ENCODE data around the gene CYP4F22.
"Not testable (repeated sequence)": the region's sequence is repeated elsewhere in the genome, so short reads cannot be mapped to it uniquely, and the experiment has no call there.

CYP4F22 gene

DNA sequence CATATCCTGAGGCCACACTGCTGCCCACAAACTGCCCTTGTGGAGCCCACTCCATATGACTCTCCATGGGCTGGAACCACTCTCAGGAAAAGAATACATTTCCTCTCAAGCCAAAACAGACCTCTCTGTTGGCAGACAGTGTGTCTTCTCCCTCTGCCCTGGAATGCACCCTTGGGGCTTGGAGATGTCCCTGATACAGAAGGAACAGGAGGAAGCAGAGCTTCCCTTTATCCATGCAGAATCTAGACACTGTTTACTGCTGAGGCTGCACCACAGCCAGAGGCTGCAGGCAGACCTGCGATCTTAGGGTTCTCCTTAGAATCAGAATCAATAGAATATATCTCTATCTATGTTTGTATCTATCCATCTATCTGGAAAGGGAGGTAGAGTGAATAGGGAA, 79.9 kb downstream of the CYP4F22 start:
- H3K27me3 Mint-ChIP-seq (ENCODE audit: low read depth) = no peaks in the 10 kb centered on the region
- H3K27ac Mint-ChIP-seq = no peak overlapping the region

DNA sequence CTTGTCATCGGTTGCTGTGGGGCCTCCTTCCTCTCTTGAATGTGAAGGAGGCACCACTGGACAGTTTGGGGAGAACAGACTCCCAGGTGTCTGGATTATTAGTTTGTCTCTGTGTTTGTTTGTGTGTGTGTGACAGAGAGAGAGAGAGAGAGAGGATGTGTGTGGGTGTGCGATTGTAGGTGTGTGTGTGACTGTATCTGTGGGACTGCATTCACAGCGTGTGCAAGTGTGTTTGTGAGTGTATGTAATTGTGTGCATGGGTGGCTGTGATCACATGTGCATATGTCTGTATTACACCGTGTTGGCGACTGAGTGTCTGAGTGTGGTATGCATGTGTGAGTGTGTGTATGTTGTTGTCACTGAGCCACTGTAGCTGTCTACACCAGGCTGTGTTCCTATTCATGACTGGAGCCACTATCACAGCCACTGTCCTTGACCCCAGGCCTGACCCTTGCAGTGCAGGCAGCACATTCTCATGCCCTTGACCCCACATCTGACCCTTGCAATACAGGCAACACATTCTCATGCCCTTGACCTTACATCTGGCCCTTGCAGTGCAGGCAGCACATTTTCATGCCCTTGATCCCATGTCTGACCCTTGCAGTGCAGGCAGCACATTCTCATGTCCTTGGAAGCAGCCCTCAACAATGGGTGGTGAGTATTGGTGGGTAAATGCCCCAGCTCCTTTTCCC, 81.6 kb downstream of the CYP4F22 start:
- H3K36me3 Mint-ChIP-seq (ENCODE audit: low read depth) = no peaks in the 10 kb centered on the region
- no peaks in the 10 kb centered on the region for H3K4me1 Mint-ChIP-seq (ENCODE audit: low read depth)
- H3K27me3 Mint-ChIP-seq (ENCODE audit: low read depth) = no peaks in the 10 kb centered on the region
- no peaks in the 10 kb centered on the region for H3K9me3 Mint-ChIP-seq
- no peak overlapping the region for H3K4me3 Mint-ChIP-seq
- H3K27ac Mint-ChIP-seq = no peak overlapping the region
- no peak for DNase-seq (ENCODE audit: low spot score)

More for the DNA sequence above, 79.9 kb downstream of the CYP4F22 start:
- Mint-ChIP-seq H3K36me3 (ENCODE audit: low read depth) (no peaks in the 10 kb centered on the region), H3K9me3 (no peaks in the 10 kb centered on the region), H3K4me1 (ENCODE audit: low read depth) (no peaks in the 10 kb centered on the region), H3K4me3 (no peak overlapping the region)
- no peak for DNase-seq (ENCODE audit: low spot score)

DNA sequence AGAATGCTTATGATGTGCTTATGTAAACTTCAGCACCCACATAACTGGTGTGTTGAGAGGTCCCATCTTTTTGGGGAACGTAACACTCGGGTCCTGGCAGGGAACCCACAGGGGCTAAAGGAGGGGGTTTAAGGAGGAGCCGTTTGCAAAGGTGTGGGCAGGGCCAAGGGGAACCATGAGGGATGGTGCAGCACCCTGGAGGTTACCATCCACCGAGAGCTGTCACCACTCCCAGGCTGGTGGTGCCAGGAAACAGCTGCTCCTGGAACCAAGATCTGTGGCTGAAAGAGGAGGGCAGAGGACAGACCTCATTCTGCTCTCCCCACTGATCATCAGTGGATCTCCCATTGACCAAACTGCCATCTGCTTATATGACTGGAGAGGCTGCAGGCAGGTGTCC, 83.5 kb downstream of the CYP4F22 start:
- Mint-ChIP-seq H3K27me3 (ENCODE audit: low read depth) (no peaks in the 10 kb centered on the region), H3K4me1 (ENCODE audit: low read depth) (no peaks in the 10 kb centered on the region), H3K27ac (no peak overlapping the region), H3K4me3 (no peak overlapping the region), H3K9me3 (no peaks in the 10 kb centered on the region), H3K36me3 (ENCODE audit: low read depth) (no peaks in the 10 kb centered on the region)
- DNase-seq (ENCODE audit: low spot score) = no peak

DNA sequence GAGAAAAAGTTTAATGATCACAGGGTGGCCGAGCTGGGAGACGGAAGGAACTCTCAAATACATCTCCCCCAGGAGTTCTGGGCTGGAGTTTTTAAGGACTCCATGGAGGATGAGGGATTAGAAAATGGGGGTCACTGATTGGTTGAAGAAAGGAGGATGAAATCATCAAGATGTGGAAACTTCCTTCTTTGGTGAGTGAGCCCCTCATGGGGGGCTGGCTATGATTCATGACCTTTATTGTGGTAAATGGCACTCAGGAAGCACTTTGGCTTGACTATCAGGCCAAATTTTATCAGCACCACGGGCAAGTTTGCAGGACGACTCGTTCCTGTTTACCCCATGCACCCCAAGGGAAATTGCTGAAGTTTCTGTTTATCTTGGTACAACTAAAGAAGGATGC, 84.2 kb downstream of the CYP4F22 start:
- H3K4me3 Mint-ChIP-seq; DNase-seq (ENCODE audit: low spot score); H3K4me1 Mint-ChIP-seq (ENCODE audit: low read depth); H3K9me3 Mint-ChIP-seq; H3K36me3 Mint-ChIP-seq (ENCODE audit: low read depth); H3K27me3 Mint-ChIP-seq (ENCODE audit: low read depth); H3K27ac Mint-ChIP-seq: not testable (repeated sequence)

DNA sequence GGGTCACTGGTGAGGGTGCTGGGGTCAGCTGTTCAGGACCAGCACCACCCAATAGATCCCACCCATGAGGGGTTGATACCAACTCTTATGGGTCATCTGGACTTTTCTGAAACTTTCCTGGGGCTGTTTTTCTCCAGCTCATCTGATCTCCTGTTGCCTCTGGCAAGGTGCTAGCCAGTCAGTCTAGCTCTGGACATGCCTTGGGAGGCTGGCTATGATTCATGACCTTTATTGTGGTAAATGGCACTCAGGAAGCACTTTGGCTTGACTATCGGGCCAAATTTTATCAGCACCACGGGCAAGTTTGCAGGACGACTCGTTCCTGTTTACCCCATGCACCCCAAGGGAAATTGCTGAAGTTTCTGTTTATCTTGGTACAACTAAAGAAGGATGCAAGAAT, 85.4 kb downstream of the CYP4F22 start:
- H3K27ac Mint-ChIP-seq; H3K36me3 Mint-ChIP-seq (ENCODE audit: low read depth); H3K27me3 Mint-ChIP-seq (ENCODE audit: low read depth); DNase-seq (ENCODE audit: low spot score); H3K9me3 Mint-ChIP-seq; H3K4me3 Mint-ChIP-seq; H3K4me1 Mint-ChIP-seq (ENCODE audit: low read depth): not testable (repeated sequence)

DNA sequence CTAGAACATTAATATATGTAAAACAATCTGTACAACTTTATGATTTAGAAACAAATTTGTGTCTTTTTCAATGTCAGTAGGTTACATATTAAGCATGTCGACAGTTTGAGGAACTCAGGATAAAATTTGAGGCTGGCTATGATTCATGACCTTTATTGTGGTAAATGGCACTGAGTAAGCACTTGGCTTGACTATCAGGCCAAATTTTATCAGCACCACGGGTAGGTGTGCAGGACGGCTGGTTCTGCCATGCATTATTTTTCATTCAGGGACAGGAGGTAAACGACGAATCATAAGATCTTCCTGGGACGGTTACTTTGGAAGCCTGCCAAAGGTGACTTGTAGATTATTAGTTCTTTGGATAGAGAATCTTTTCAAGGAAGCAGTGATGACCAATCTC, 86.7 kb downstream of the CYP4F22 start:
- H3K9me3 Mint-ChIP-seq = no peaks in the 10 kb centered on the region
- H3K4me3 Mint-ChIP-seq = no peak overlapping the region
- H3K4me1 Mint-ChIP-seq (ENCODE audit: low read depth) = no peaks in the 10 kb centered on the region
- H3K36me3 Mint-ChIP-seq (ENCODE audit: low read depth) = no peaks in the 10 kb centered on the region
- no peaks in the 10 kb centered on the region for H3K27me3 Mint-ChIP-seq (ENCODE audit: low read depth)
- H3K27ac Mint-ChIP-seq = no peak overlapping the region
- DNase-seq (ENCODE audit: low spot score) = no peak
